Measurements from ENCODE around the gene TSGA10.
"Not testable (repeated sequence)": the region's sequence is repeated elsewhere in the genome, so short reads cannot be mapped to it uniquely, and the experiment has no call there.

Gene TSGA10, protein sequence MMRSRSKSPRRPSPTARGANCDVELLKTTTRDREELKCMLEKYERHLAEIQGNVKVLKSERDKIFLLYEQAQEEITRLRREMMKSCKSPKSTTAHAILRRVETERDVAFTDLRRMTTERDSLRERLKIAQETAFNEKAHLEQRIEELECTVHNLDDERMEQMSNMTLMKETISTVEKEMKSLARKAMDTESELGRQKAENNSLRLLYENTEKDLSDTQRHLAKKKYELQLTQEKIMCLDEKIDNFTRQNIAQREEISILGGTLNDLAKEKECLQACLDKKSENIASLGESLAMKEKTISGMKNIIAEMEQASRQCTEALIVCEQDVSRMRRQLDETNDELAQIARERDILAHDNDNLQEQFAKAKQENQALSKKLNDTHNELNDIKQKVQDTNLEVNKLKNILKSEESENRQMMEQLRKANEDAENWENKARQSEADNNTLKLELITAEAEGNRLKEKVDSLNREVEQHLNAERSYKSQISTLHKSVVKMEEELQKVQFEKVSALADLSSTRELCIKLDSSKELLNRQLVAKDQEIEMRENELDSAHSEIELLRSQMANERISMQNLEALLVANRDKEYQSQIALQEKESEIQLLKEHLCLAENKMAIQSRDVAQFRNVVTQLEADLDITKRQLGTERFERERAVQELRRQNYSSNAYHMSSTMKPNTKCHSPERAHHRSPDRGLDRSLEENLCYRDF

DNA sequence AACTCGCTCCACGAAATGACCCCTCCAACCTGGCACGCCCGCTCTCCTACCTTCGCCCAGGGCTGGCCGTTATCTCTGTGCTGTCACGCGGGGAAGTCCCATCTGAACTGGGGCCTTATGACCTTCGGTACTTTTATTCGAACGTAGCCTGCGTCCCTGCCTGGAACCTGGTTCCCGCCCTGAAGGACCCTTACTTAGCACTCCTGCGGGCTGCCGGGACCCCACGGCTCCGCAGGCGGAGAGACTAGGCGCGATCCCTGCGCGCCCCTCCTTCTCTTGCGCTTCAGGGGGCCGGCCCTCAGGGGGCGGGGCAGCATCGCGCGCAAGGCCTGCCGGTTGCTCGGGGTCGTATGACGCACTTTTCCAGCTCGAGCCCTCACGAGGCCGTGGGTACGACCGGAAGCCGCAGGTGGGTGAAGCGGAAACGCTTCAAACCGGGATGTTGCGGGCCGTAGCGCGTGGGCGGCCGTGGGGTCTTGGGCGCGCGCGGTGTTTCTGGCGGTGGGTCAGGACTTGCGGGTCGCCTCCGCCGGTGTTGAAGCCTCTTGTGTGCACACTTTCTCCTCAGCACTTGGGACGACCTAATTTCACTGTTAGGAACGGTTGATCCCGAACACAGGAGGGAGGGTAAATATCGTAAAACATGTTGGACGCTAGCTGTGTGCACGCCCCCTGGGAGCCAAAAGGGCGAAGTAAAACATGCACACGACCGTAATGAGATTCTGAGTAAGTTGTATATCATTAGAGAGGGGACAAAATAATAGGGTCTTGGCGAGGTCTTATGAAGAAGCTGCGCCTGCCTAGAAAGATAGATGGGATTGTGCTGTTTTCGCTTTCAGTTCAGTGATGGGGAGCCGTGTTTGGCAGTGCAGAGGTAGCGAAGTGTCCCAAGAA, at the start of gene TSGA10, which contains the start of gene LIPT1:
TSGA10 (minus strand) TSS at position 300 of the 894 bp plus-strand sequence. CDS start 45,503 bp downstream, outside the sequence.
LIPT1 (plus strand) TSS at position 325 of the 894 bp plus-strand sequence. CDS start 6,991 bp downstream, outside the sequence.
- no peak for FAIRE-seq

DNA sequence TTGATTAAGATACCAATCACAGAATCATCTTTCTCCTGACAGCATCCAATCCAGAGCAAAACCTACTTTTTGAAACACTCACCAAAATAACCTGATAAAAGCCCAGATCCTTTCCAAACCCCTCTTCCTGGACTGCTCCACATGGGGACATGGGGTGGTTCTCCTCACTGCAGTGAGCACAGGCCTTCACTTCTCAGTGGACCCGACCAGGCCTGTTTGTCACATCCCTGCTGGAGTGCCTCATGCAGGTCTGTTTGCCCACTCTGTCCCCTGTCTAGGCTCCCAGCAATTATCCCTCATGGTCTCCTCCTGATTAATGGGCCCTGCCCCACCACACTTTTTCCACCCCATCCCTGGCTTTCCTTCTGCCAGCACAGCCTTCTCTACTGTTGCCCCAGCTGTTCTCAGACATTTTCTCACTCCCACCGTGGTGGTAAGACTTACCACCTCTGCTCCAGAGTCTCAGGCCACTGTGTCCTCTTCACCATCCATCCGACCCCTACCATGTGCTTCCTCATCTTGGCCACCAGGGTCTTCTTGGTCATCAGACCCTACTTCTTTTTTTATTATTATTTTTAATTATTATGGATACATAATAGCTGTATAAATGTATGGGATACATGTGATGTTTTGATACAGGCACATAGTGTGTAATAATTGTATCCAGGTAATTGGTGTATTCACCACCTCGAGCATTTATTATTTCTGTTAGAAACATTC, 47.4 kb upstream of the TSGA10 start:
- no peak for FAIRE-seq

DNA sequence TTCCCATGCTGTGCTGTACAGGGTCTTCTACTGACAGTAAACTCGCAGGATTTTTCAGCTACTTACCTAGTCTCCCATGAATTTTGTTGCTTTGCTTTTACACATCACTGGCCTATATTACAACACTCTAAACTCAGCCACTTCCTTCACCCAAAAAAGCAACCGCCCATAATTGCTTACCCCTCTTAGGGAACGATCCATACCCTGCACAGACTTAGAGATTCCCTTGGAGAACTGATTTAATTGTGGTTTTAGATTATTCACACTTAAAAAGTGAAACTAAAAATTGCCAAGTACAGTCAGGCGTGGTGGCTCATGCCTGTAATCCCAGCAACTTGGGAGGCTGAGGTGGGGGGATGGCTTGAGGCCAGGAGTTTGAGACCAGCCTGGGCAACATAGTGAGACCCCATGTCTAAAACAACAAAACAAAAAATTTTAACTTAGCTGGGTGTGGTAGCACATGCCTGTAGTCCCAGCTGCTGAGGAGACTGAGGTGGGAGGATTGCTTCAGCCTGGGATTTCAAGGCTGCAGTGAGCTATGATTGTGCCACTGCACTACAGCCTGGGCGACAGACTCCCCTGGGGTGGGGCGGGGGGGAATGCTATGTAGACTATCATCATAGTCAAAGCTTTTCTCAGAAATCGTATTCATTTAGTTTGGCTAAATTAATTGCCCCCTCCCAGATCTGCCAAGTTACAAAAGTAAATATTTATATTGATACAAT, 45.5 kb upstream of the TSGA10 start:
- FAIRE-seq, result no peak

DNA sequence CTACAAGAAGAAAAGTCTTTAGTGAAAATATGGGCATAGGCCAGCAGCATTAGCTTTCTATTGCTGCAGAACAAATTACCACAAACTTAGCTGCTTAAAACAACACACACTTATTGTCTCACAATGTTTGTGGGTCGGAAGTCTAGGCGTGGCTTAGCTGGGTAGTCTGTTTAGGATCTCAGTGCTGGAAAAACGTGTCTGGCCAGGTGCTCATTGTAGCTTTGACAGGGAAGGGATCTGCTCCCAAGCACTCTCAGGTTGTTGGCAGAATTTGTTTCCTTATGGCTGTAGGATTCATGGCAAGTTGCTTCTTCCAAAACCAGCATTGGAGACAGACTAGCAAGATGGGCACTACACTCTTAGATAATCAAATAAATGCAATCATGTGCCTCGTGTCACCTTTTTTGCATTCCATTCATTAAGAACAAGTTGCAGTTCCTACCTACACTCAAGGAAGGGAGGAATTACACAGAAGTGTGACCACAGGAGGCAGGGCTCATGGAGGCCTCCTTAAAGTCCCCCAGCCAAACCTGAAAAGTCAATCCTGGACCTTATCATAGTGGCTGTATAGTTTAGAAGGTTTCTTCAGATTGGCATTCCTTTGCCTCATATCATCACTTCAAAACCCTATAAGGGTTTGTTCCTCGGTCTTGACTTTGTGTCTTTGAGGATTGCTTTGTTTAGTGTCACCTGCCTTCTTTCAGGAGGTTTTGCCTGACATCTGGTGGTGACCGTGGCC, 43.5 kb upstream of the TSGA10 start:
- FAIRE-seq, result no peak

DNA sequence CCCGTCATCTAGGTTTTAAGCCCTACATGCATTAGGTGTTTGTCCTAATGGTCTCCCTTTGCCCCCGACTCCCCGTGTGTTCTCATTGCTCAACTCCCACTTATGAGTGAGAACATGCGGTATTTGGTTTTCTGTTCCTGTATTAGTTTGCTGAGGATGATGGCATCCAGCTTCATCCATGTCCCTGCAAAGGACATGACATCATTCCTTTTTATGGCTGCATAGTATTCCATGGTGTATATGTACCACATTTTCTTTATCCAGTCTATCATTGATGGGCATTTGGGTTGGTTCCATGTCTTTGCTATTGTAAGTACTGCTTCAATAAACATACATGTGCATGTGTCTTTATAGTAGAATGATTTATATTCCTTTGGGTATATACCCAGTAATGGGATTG, 37.6 kb upstream of the TSGA10 start:
- FAIRE-seq, result not testable (repeated sequence)

DNA sequence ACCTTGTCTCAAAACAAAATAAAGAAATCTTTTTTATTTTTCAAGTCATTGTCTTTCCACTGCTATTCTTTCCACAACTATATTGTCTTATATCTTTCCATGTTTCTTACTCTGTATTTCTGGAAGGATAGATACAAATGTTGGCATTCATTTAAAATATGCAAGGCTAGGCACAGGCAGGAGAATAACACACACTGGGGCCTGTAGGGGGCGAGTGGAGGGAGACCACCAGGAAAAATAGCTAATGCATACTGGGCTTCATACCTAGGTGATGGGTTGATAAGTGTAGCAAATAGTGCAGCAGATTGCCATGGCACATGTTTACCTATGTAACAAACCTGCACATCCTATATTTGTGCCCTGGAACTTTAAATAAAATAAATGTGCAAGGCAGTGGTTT, 35.8 kb upstream of the TSGA10 start:
- FAIRE-seq, result no peak

DNA sequence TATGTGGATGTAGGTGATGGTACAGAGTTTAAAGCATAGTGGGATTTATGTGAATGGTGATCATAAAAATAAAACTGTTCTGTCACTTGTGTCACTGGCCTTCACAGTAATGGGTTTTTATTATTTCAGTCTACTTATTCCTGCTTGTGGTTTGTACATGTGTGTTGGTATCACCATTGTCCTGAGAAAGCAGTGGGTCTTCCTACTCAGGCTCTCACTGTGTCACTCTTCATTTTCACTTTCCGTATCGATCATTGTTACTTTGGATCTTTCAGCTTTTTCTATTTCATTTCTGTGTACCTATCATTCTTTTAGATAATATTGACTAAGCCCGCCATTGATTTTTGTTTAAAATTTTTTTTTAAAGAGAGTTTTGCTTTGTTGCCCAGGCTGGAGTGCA, 33.6 kb upstream of the TSGA10 start:
- FAIRE-seq, result no peak

DNA sequence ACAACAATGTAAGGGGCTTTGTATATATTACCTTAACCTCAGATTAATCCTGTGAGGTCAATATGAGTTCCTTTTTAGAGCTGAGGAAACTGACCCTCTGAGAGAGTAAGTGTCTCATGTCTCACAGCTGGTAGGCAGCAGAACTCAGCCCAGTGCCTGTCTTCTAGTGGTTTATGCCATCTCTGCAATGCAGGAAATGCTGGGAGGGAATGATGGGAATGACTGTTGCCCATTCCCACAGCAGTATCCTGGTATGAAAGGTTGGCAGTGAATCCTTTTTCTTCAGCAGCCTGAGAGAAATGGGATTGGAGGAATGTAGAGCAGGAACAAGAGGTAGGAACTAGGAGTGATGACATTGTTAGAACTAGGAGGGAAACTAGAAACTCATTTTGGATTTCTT, 32.3 kb upstream of the TSGA10 start:
- no peak for FAIRE-seq

DNA sequence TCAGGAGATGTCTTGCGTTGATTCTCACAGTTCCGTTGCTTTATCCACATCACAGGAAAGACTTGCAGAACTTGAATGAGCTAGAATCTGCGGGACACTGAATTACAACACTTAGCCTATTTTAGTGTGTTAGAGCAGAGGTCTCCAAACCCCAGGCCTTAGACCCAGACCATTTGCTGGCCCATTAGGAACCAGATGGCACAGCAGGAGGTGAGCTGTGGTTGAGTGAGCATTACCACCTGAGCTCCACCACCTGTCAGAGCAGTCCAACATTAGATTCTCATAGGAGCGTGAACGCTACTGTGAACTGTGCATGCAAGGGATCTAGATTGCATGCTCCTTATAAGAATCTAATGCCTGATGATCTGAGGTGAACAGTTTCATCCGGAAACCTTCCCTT, 30.1 kb upstream of the TSGA10 start:
- no peak for FAIRE-seq

DNA sequence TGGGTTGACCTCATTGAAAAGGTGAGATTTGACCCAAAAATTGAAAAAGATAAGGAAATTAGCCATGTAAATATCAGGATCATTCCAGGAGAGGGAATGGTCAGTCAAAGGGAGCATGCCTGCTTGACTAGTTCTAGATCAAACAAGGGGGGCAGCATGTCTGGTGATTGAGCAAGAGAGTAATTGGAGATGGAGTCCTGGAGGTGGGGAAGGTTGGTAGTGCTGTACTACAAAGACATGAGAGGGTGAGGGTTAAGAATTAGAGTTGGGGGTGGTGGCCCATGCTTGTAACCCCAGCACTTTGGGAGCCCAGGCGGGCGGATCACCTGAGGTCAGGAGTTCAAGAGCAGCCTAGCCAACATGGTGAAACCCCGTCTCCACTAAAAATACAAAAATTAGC, 28.3 kb upstream of the TSGA10 start:
- no peak for FAIRE-seq

DNA sequence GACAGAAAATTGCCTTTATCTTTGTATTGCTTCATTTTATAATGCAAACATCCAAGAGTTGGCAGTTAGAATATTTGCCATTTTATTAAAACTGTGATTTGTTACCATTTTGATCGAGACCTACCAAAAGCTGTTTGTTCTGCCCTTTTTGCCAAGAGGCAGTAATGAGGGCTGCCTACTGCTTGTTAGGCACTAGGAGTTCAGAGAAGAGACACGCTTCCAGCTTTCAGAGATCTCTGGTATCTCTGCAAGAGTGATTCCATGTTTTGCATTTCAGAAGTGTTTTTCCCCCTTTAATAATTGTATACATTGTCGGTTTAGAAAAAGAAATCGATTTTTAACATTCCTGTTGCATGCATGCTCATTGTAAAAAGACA, 26.9 kb upstream of the TSGA10 start:
- FAIRE-seq, result no peak

DNA sequence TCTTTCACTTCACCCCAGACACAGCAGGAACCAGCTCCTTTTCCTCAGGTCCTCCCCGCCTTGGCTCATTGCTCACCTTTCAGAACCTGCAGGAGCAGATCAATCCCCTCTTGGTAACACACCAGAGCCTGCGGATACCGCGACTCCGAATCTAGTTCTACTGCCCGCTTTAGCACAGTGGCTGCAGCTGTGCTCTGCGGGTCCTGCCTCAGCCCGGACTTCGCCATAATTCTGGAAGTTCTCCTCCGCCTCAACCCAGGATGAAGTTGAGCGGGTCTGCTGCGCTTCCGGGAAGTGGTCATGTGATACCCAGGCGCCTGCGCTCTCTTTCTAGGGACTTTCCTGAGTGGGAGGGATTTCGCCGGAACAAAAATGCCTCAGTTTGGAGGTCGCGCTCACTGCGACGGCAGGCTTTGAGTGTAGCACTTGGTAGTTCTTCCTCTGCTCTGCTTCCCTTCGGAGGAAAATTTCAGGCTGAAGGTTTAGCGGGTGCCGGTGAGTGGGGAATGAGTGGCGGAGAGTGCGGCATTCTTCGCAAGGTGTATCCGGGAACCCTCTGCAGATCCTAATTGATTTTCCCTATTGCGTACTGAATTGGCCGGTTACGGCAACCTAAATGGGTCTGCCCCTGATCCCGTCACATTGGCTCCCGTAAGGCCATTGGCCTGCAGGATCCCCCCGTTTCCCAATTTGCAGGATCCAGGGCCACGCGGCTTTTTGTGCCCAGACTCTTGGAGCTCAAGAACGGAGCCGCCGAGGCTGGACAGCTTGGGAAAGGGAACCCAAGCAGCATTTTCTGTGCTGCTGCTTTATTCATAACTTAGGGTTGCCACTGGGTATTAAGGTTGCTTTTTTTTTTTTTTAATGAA, 26.2 kb upstream of the TSGA10 start, which contains the start of the genes MITD1 and MRPL30:
MITD1 (minus strand) TSS at position 304 of the 869 bp plus-strand sequence; CDS start at position 227, 77 bp downstream.
MRPL30 (plus strand) TSS at position 430 of the 869 bp plus-strand sequence. CDS start 5,020 bp downstream, outside the sequence.
- peak; percentile 49 for FAIRE-seq

DNA sequence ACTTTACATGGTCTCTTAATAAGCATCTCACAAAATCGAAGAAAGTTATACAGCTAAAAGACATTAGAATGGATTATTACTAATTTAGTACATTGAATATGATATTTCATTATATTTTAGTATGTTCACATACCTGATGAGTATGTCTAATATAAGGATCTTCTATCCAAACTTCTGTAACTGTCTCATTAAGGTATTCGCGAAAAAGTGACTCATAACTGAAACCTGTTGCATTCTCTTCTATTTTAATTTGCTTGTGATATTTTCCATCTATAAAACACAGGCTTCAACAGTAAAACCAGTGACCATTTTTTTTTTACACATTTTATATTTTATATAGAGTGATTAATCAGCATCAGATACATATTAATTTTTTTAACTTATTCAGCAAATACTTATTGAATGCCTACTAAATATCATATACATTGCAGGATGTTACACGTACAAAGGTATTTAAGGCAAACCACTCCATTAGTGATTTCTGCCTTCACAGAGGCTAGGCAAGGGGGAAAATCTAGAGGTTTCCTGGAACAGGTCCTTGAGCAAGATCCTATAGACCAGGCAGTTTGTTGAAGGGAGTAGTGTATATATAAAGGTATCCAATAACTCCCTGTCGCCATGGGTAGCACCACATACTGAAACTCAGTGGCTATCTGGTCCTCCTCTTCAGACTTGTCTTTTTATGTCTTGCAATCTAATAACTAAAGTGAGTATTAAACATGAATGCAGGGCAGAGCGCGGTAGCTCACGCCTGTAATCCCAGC, 16.8 kb upstream of the TSGA10 start:
- no peak for FAIRE-seq

DNA sequence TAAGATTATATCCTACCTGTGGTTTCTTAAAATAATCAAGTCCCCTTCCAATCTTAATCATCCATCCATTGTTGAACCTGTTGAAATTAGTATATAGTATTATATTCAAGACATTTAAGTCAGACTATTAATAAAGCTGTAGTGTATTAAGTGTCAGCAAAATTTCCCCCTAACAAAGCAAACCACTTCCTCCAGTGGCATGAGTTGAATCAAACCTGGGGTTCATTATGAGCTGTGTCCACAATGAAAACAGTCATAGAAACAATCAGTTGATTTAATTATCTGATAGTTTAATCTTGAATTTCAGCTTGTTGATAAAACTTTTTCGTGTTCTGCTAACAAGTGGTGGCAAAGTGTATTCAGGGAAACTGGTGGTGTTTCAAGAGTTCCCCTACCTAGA, 14.8 kb upstream of the TSGA10 start:
- no peak for FAIRE-seq

DNA sequence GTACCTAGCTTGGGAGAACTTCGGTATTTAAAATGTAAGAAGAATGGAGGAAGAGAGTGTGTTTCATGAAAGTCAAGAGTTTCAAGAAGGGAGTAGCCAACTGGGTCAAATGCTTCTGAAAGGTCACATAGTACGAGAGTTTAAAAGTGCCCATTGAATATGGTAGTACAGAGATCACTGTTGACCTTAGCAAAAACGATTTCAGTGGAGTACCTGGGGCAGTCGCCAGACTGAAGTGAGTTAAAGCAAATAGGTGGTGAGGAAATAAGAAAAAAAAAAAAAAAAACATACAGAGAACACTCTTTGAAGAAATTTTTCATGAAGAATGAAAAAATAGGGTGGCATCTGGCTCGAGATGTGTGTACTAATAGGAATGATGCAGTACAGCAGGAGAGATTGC, 11.5 kb upstream of the TSGA10 start:
- no peak for FAIRE-seq

DNA sequence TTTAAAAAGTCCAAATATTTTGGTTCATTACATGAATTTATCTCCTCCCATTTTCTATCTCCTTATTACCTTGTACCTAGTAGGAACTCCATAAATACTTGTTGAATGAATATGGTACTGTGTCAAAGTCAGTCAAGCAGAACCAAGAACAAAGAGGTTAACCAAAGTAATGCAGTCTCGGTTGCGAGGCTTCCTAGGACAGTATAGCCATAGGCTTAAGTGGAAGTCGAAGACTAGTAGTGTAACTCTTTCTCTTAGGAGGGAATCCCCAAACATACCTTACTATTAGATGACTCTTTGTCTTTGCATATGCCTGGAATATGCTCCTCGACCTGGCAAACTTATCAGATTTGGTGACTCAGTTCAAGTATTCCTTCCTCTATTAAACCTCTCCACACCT, 4.9 kb upstream of the TSGA10 start:
- no peak for FAIRE-seq

DNA sequence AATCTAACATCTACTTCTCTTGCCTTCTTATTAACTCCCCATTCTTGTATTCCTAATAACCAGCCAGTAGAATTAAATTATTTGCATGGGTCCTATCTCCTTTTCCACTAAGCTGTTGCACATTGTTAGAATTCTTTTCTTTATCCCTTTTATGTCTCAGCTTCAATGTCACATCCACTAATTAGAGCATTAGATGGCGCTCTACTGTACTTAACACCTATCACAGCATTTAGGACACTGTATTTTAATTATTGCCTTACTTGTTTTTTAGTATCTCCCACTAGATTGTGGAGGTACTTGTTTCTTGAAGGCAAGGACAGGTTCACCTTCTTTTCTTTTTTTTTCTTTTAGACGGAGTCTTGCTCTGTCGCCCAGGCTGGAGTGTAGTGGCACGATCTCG, 3.9 kb upstream of the TSGA10 start:
- no peak for FAIRE-seq

DNA sequence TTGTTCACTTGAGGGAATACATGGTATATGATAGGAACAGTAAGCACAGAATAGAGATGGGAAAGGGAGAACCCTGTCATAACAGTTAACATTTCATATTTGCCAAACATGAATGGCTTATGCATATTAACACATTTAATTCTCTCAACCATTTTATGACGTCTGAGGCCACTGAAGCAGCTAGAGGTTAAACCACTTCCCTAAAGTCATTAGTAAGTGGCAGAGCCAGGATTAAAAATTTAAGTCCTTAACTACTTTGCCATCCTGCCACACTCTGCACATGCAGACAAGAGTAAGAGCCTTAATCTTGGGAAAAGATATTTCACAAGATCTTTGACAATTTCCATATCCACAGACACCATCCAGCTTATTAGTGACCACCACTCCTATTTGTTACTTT, 2.1 kb upstream of the TSGA10 start:
- no peak for FAIRE-seq

Data from TTC549 (cell line).